ENCODE results near the gene JMJD1C. TPM values are rescaled to one million over a fixed set of nuclear protein-coding genes. Genes with fewer than 3 reads are reported as not detected.
"Not testable (repeated sequence)": the region's sequence is repeated elsewhere in the genome, so short reads cannot be mapped to it uniquely, and the experiment has no call there.

Gene JMJD1C
- total RNA-seq, 1 donor from 2014 or later: 187 TPM

- not testable (repeated sequence) for DNase-seq
These were observed 181.9 kb downstream of the JMJD1C start for GRCh38 chr10:63283901-63284300.

GRCh38 chr10:63283093-63283492 lies 182.7 kb downstream of the JMJD1C start:
- no peak for DNase-seq

DNA sequence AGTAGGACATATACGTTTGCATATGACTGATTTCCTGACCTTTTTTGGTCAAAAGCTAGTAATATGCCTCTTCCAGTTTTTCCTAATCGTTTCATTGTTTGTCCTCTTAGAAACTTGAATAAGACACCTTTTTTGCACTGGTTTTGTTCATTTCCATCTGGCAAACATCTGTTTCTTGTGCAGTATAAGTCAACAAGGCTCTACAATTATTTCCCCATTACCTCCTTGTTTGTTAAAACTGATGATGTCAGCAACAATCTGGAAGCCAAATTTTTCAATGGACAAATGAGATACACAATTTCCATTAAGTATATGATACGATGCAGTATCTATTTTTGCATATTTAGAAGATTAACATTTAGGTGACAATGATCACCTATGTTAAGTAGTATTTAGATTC lies 183.8 kb downstream of the JMJD1C start:
- peak; percentile 34 for DNase-seq

DNA sequence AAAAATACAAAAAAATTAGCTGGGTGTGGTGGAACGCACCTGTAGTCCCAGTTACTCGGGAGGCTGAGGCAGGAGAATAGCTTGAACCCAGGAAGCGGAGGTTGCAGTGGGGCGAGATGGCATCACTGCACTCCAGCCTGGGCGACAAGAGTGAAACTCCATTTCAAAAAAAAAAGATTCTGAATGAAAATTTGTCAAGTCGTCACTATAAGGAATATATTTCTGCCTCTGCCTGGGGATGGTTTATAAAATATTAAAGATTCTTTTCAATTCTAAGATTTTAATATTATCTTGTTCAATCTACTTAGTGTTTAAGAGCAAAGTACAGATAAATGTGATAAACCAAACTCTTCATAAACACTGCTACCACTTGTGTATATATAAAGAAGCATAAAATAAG lies 185.4 kb downstream of the JMJD1C start:
- no peak for DNase-seq

GRCh38 chr10:63275094-63275493 lies 190.7 kb downstream of the JMJD1C start:
- no peak for DNase-seq

DNA sequence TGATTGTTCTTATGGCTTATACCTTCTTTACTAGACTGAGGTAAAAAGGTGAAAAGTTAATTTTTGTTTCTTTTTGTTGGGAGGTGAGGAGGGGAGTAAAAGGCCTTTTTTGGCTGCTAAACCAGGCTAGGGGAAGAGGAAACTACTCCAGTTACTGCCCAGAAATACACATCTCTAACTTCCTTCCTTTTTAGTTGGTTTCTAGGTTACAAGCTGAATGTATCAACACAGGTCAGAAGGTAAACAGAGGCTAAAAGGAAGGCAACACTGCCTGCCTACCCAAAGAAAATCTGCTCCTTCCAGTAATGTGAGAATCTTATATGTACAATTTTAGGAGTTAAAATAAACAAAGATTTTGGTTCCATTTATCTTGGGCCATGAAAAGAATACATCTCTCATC lies 192.2 kb downstream of the JMJD1C start:
- peak; percentile 38 for DNase-seq

- peak; percentile 98 for DNase-seq
These were observed 196.8 kb downstream of the JMJD1C start for GRCh38 chr10:63268798-63269503.

DNA sequence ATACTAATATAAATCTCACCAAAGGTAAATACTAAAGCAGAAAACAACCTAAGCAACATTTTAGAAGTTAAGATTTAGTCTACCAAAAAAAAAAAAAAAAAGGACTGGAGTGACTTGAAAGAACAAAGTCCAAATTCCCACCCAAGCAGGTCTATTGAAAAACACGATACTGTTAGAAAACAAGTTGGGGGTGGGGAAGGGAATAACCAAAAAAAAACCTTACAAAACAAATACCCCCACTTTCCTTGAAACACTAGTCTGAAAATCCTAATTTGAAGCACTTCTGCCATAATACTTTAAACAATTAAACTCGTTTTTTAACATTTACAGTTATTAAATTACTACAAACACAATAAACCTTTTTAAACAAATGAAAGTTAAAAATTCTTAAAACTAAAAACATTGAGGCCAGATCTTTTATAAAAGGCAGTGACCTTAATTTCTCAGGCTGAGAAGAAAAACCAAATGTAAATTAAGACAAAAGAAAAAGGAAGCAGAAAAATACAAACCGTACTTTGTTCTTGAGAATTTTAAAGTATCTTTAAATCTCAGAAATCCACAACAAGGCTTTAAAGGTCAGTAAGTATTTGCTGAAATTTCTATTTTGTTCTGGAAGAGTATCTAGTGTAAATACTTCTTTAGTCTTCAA lies 197.5 kb downstream of the JMJD1C start:
- DNase-seq: peak; percentile 76

GRCh38 chr10:63267414-63268148 lies 198.2 kb downstream of the JMJD1C start:
- peak; percentile 90 for DNase-seq

- DNase-seq: peak; percentile 54
These were observed 199.1 kb downstream of the JMJD1C start for GRCh38 chr10:63266391-63267316.

- DNase-seq: peak; percentile 31
These were observed 200.0 kb downstream of the JMJD1C start for GRCh38 chr10:63265683-63266235.

GRCh38 chr10:63265222-63265617 lies 200.6 kb downstream of the JMJD1C start:
- peak; percentile 84 for DNase-seq

DNA sequence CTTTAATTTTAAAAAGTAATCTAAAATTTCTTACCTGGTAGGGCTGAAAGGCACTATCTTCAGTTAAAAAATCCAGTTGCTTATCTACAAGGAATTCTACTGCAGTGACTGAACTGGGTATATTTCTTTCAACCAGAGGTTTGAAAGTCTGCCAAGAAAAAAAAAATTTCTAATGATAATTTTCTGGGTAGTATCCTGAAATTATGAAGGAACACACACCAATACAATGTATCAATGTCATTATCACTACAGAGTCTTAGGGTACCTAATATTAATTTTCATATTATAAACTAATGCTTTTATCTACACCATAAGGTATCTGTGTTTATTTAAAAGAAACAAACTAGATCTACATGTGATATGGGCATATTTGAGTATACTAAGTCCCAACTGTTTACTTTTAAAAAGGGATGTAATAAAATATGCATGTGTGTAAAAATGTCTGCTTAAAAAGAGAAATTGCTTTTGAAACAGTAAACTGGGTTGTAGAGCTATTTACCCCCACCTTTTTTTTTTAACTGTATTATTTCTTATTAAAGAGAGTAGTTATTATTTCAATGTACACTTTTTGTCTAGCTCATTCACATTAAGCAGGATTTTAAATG lies 201.1 kb downstream of the JMJD1C start:
- no peak for DNase-seq

DNA sequence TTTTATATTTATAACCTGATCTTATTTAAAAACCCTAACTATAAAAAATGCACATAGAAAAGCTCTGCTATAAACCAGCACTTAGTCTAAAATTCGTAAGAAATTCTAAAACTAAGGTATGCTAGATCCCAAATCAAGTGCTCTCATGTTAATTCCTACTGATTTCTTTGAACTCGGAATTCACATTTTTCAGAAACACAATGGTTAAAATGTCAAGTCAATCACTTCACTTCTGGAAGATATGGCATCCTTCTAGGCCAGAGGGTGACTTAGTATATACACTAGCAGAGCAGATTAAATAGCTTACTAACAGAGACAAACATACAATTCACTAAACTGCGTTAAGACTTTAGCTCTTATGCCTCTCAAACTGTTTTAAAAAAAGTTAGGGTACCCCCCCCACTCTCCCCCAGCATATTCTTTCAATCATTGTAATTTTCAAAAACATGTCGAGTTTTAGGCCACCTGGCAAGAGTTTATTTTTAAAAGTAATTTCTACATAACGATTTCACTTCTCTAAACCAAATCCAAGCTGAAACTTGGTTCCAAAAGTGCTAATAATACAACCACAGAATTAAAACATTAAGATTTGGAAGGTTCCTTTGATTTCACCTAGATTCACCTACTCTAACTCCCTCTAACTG lies 203.2 kb downstream of the JMJD1C start:
- DNase-seq: no peak

- no peak for DNase-seq
These were observed 204.3 kb downstream of the JMJD1C start for GRCh38 chr10:63261496-63261895.

- DNase-seq: no peak
These were observed 204.9 kb downstream of the JMJD1C start for GRCh38 chr10:63260860-63261251.

- no peak for DNase-seq
These were observed 205.5 kb downstream of the JMJD1C start for GRCh38 chr10:63260103-63260859.

DNA sequence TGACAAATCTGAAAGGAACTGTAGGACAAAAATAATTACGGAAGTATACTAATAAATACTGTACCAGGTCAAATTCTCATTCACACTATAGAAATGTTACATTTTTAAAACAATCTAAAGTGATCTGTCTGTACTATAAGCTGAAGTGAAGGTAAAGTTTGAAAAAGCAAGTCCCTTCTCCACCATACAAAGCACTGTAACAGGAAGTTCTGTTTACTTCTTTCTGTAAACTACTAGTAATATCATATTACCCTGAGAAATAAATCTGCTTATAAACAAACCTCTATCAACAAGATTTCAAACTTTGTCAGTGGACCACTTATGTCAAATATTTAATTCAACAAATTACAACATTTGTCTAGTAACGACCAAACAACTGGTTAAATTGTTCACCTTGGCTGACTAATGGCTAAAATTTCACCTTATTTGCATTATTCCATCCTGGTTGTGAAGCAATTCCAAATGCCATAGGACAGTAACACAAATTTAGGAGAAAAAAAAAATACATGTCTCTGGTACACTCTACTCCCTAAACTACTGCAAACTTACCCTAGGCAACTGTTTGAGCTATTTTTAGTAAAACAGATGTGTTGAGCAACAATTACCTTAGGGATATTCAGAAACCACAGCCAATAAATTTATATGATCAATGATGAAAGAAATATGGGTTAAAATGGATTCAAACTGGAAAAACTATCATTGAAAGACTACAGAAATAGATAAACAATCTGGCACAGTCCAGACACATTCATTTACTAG lies 206.7 kb downstream of the JMJD1C start:
- DNase-seq: no peak

DNA sequence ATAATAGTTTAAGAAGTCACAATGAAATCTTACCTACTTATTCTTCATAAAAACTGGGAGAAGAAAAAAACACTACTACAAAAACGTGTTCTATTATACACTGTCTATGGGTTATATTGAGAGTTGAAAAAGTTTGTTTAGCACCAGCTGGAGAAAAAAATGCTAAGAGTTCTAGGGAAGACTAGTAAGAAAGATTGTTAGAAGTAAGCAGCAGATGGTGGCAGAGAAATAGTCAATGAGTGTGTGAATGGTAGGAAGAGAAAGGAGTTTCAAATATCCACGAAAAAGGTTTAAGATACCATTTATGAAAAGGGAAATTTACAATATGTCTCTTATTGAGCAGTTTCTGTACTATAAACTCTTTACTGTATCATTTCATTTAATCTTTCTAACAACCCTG lies 208.0 kb downstream of the JMJD1C start:
- no peak for DNase-seq

All from tongue (tissue), 2 donors.